HCT116 (cell line): ENCODE results near the gene PPM1H. TPM values are rescaled to one million over a fixed set of nuclear protein-coding genes. Genes with fewer than 3 reads are reported as not detected.

Experiments
- ATAC-seq: fragments of 200-7000 bp; cut with Tn5 transposase; 2 replicates; pipeline ENCODE4 v1.9.1; 2020; ENCODE audit warnings: mild to moderate bottlenecking, moderate library complexity
- BruUV-seq: library from RNA; stranded (reverse); fragments of 400-500 nt; replicated peaks from 2 replicates; lab custom pipeline; 2021; lab: Mats Ljungman, UMichigan
- CTCF ChIA-PET: fragments of 300-600 bp; sonication (Branson Sonifier 250); formaldehyde crosslinking; loops from one replicate; lab custom pipeline; 2021; ENCODE audit warnings: antibody characterized with exemption; lab: Charles Lee
- POLR2A ChIA-PET: fragments of 300-600, 350-600 bp; sonication (Branson Sonifier 250); formaldehyde crosslinking; loops from one replicate; lab custom pipeline; 2021; ENCODE audit warnings: antibody characterized with exemption; lab: Charles Lee
- RAD21 ChIA-PET, 2 experiments: fragments of 300-600 bp; sonication (Branson Sonifier 250); formaldehyde crosslinking; loops; one replicate each; lab custom pipeline; 2023; ENCODE audit warnings: low total read pairs in 2 of 2; ENCODE audit not compliant: uncharacterized antibody in 2 of 2, unreplicated experiment in 2 of 2, low non-redundant PET in 1 of 2; lab: Charles Lee
- DNase-seq: peaks from one replicate; pipeline ENCODE4 v3.0.0-alpha.2; 2010; ENCODE audit warnings: low read depth, low spot score
- H2AFZ ChIP-seq: fragments of 200-600 bp; shearing (Covaris generic), sonication (generic); 2 replicates; pipeline ENCODE4 v1.6.1; 2017; ENCODE audit warnings: low read depth, mixed run types, mixed read lengths, antibody characterized with exemption, low read length; ENCODE audit not compliant: poor library complexity, severe bottlenecking
- H3K27ac ChIP-seq: 2 replicates; pipeline ENCODE4 v1.5.1; 2012; ENCODE audit warnings: low read depth, low read length
- H3K27me3 ChIP-seq: fragments of 200-600 bp; sonication (generic); 2 replicates; pipeline ENCODE4 v1.6.1; 2016; ENCODE audit warnings: mixed run types, low read length, mixed read lengths; ENCODE audit not compliant: insufficient read depth
- H3K36me3 ChIP-seq, 2 experiments: fragments of 200-500 bp in 1 of 2; fragments of 200-600 bp in 1 of 2; sonication (Bioruptor generic) in 1 of 2; sonication (generic) in 1 of 2; 2 replicates each; pipeline versions ENCODE4 v1.5.1 to v1.6.1; 2014 to 2016; ENCODE audit warnings: low read length in 2 of 2, inconsistent platforms in 1 of 2, mixed read lengths in 1 of 2, mixed run types in 1 of 2; ENCODE audit not compliant: insufficient read depth in 2 of 2, control insufficient read depth in 1 of 2
- H3K4me1 ChIP-seq, 2 experiments: fragments of 200-600 bp in 1 of 2; sonication (generic) in 1 of 2; 2 replicates each; pipeline versions ENCODE4 v1.5.1 to v1.6.1; 2012 to 2017; ENCODE audit warnings: low read length in 2 of 2, inconsistent platforms in 1 of 2, mild to moderate bottlenecking in 1 of 2, mixed read lengths in 1 of 2, mixed run types in 1 of 2, moderate library complexity in 1 of 2; ENCODE audit not compliant: insufficient read depth in 2 of 2, control insufficient read depth in 1 of 2
- H3K4me2 ChIP-seq: fragments of 200-600 bp; sonication (generic); 2 replicates; pipeline ENCODE4 v1.6.1; 2017; ENCODE audit warnings: mixed run types, low read length, mixed read lengths
- H3K4me3 ChIP-seq, 2 experiments: fragments of 200-600 bp in 1 of 2; sonication (generic) in 1 of 2; replicated peaks in 1 of 2; 2 replicates each; pipeline ENCODE4 v1.5.1; 2011 to 2016; ENCODE audit warnings: low read length in 2 of 2, control low read depth in 1 of 2, low read depth in 1 of 2, mild to moderate bottlenecking in 1 of 2, mixed read lengths in 1 of 2, mixed run types in 1 of 2
- H3K79me2 ChIP-seq: fragments of 200-600 bp; sonication (generic); 2 replicates; pipeline ENCODE4 v1.6.1; 2017; ENCODE audit warnings: mild to moderate bottlenecking, mixed run types, low read length, moderate library complexity, mixed read lengths; ENCODE audit not compliant: insufficient read depth
- H3K9ac ChIP-seq: fragments of 200-600 bp; sonication (generic); 2 replicates; pipeline ENCODE4 v1.6.1; 2016; ENCODE audit warnings: low read length, mixed read lengths
- H3K9me2 ChIP-seq: fragments of 200-600 bp; sonication (generic), shearing (Covaris generic); 2 replicates; pipeline ENCODE4 v1.6.1; 2017; ENCODE audit warnings: mixed run types, mild to moderate bottlenecking, moderate library complexity; ENCODE audit not compliant: insufficient read depth
- H3K9me3 ChIP-seq, 2 experiments: fragments of 200-500 bp in 1 of 2; fragments of 200-600 bp in 1 of 2; sonication (Bioruptor generic) in 1 of 2; sonication (generic) in 1 of 2; 2 replicates each; pipeline ENCODE4 v1.6.1; 2014 to 2017; ENCODE audit warnings: low read length in 2 of 2, mixed read lengths in 2 of 2, inconsistent platforms in 1 of 2, low read depth in 1 of 2, mild to moderate bottlenecking in 1 of 2, mixed run types in 1 of 2, moderate library complexity in 1 of 2; ENCODE audit not compliant: control insufficient read depth in 1 of 2, insufficient read depth in 1 of 2
- H4K20me1 ChIP-seq: fragments of 200-600 bp; sonication (generic), shearing (Covaris generic); 2 replicates; pipeline ENCODE4 v1.6.1; 2017; ENCODE audit warnings: mixed run types, mild to moderate bottlenecking, moderate library complexity; ENCODE audit not compliant: insufficient read depth
- CTCF ChIP-seq, 3 experiments: fragments of 200-600 bp in 1 of 3; sonication (generic) in 1 of 3; IDR thresholded peaks in 2 of 3; conservative IDR thresholded peaks in 1 of 3; 2 replicates each; pipeline ENCODE4 v1.5.1; 2012 to 2017; ENCODE audit warnings: low read depth in 2 of 3, low read length in 2 of 3, antibody characterized with exemption in 1 of 3, borderline replicate concordance in 1 of 3, control low read depth in 1 of 3, mild to moderate bottlenecking in 1 of 3, mixed read lengths in 1 of 3, mixed run types in 1 of 3, moderate library complexity in 1 of 3; ENCODE audit not compliant: insufficient read depth in 1 of 3
- EGR1 ChIP-seq: IDR thresholded peaks from 2 replicates; pipeline ENCODE4 v1.6.1; 2012; ENCODE audit warnings: low read depth
- ELF1 ChIP-seq: IDR thresholded peaks from 2 replicates; pipeline ENCODE4 v1.6.1; 2012; ENCODE audit warnings: low read depth, borderline replicate concordance
- EZH2phosphoT487 ChIP-seq: fragments of 200-600 bp; IDR thresholded peaks from 2 replicates; pipeline ENCODE4 v1.6.1; 2018; ENCODE audit warnings: antibody characterized with exemption, borderline replicate concordance
- MAX ChIP-seq: IDR thresholded peaks from 2 replicates; pipeline ENCODE4 v1.6.1; 2012
- RAD21 ChIP-seq: IDR thresholded peaks from 2 replicates; pipeline ENCODE4 v1.6.1; 2012; ENCODE audit warnings: low read depth, mild to moderate bottlenecking
- SIN3A ChIP-seq: IDR thresholded peaks from 2 replicates; pipeline ENCODE4 v1.6.1; 2012; ENCODE audit warnings: low read depth
- SRF ChIP-seq: IDR thresholded peaks from 2 replicates; pipeline ENCODE4 v1.6.1; 2012; ENCODE audit warnings: low read depth
- ZNF274 ChIP-seq: fragments of 200-500 bp; sonication (Bioruptor generic); IDR thresholded peaks from 2 replicates; pipeline ENCODE4 v1.6.1; 2014; ENCODE audit warnings: mild to moderate bottlenecking, low read depth, low read length, inconsistent platforms
- intact Hi-C: fragments of 100-400 bp; cut with micrococcal nuclease; formaldehyde crosslinking; loops from 2 replicates; pipeline ENCODE4 v1.10.0; 2022
- total RNA-seq: library from RNA; stranded (reverse); gene quantifications from one replicate; pipeline ENCODE4 v1.2.1, GENCODE V29; 2021; ENCODE audit not compliant: unreplicated experiment

The PPM1H gene
- total RNA-seq, 1 experiment from 2014 or later = 8.0 TPM

DNA sequence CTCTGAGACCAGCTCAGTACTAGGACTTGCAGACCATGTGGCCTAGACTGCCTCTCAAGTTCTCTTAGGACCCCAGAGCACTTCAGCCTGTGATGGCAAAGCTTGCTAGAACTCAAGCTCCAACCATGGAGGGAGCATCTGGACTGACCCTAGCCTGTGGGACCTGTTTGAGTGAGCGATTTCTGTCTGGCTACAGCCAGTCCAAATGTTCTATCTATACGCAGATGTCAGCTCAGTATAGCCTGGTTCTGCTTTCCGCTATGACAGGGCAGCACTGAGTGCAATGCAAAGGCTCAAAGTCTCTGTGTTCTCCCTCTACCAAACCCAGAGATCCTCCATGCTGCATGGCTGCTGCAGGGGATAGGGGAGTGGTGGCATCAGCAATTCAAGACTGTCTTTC is 20.7 kb upstream of the PPM1H start:
- intact Hi-C loops = no loop called here
- Histone ChIP-seq H3K27ac (no peak overlapping the region), H3K79me2 (no peaks in the 10 kb centered on the region), H4K20me1 (no peaks in the 10 kb centered on the region), H3K4me2 (no peak overlapping the region), H3K4me3 (no peak overlapping the region), H3K9me2 (no peaks in the 10 kb centered on the region), H3K9me3 (no peaks in the 10 kb centered on the region), H3K27me3 (no peaks in the 10 kb centered on the region), H3K36me3 (no peaks in the 10 kb centered on the region), H2AFZ (no peak overlapping the region), H3K4me1 (no peaks in the 10 kb centered on the region), H3K9ac (no peak overlapping the region)
- BruUV-seq = no TSS peak
- ATAC-seq = no peak
- DNase-seq = no peak
- ChIA-PET POLR2A (no interaction called here), RAD21 (no interaction called here), CTCF (no interaction called here)
- no peak for TF ChIP-seq RAD21
- TF ChIP-seq ZNF274 = no peak
- TF ChIP-seq EGR1 = no peak
- TF ChIP-seq ELF1 = no peak
- no peak for TF ChIP-seq CTCF (IDR thresholded peaks at IDR 0.05 in 2 of 3, conservative IDR thresholded peaks at IDR 0.05 in 1 of 3; ENCODE audit: borderline replicate concordance in 1 of 3, insufficient read depth in 1 of 3, low read depth in 2 of 3, low read length in 2 of 3)
- no peak for TF ChIP-seq SIN3A
- TF ChIP-seq SRF = no peak
- no peak for TF ChIP-seq MAX

GRCh38 chr12:62950317-62950716 is 15.4 kb upstream of the PPM1H start:
- RAD21 ChIA-PET = no interaction called here
- Histone ChIP-seq H3K4me1 (no peaks in the 10 kb centered on the region), H2AFZ (no peak overlapping the region), H3K27me3 (no peaks in the 10 kb centered on the region), H3K4me3 (no peak overlapping the region), H3K27ac (no peak overlapping the region), H3K36me3 (no peaks in the 10 kb centered on the region), H3K9me2 (no peaks in the 10 kb centered on the region), H4K20me1 (no peaks in the 10 kb centered on the region), H3K79me2 (no peaks in the 10 kb centered on the region), H3K4me2 (no peak overlapping the region), H3K9ac (no peak overlapping the region), H3K9me3 (no peaks in the 10 kb centered on the region)
- no peak for ATAC-seq
- POLR2A ChIA-PET = no interaction called here
- BruUV-seq = no TSS peak
- no peak for DNase-seq
- no peak for TF ChIP-seq EZH2phosphoT487
- CTCF ChIA-PET = no interaction called here
- intact Hi-C loops = no loop called here
